DND-41 (cell line): Measurements from ENCODE around the gene EYS.

Experiments used
- CTCF ChIP-seq: IDR thresholded peaks from 2 replicates; pipeline ENCODE4 v1.5.1; 2012; ENCODE audit warnings: borderline replicate concordance, low read length, moderate library complexity, mild to moderate bottlenecking; ENCODE audit not compliant: poor library complexity, severe bottlenecking; ENCODE audit errors: extremely low read depth
- EZH2 ChIP-seq: IDR thresholded peaks from 3 replicates; pipeline ENCODE4 v1.6.1; 2012; ENCODE audit warnings: borderline replicate concordance, low read depth, mild to moderate bottlenecking, moderate library complexity, low read length, inconsistent platforms; ENCODE audit not compliant: severe bottlenecking

GRCh38 chr6:64145658-64146057, 1561.4 kb downstream of the EYS start:
- no peak for TF ChIP-seq CTCF
- no peak for TF ChIP-seq EZH2
